C4-2B (cell line): ENCODE measurements around the gene PAQR6.

ENCODE experiments used
- ZFX ChIP-seq: fragments of 450-650 bp; IDR thresholded peaks from 2 replicates; pipeline ENCODE4 v1.6.1; 2017
- TF ChIP-seq, protein P1 (sequence below): fragments of 450-650 bp; conservative IDR thresholded peaks from 2 replicates; pipeline ENCODE4 v1.5.1; 2017; ENCODE audit warnings: mild to moderate bottlenecking

DNA sequence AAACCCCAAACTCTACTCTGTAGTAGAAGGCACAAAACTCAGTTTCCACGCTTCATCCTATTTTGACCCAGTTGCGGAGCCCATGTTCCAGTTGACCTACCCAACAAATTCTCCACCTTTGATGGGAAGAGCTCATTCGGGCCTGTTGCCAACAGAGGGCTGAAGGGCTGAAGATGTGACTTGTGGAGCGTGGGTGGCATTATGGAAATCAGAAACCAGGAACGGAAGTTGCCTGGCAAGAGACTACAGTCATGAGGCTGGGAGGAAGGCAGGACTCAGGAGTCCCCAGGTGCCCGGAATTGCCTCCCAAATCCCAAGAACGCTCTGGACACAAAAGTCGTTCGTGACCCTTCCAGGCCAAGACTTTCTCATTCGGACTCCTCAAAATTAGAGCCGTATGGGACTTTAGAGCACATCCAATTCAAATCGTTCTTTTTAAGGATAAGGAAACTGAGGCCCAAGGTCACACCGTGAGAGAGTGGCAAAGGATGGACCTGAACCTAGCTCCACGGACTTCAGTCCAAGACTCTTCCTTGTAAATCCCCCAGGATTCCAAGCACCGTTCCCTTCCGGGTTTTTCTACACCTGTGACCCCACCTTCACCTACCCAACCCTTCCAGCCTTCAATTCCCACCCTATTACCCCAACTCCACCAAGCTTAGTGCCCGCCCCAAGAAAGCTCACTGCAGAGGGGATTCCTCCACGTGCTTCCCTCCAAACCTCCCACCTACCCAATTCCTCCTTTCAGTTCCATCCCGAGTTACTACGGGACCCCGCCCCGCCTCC is 34.0 kb upstream of the PAQR6 start:
- TF ChIP-seq, protein P1, sequence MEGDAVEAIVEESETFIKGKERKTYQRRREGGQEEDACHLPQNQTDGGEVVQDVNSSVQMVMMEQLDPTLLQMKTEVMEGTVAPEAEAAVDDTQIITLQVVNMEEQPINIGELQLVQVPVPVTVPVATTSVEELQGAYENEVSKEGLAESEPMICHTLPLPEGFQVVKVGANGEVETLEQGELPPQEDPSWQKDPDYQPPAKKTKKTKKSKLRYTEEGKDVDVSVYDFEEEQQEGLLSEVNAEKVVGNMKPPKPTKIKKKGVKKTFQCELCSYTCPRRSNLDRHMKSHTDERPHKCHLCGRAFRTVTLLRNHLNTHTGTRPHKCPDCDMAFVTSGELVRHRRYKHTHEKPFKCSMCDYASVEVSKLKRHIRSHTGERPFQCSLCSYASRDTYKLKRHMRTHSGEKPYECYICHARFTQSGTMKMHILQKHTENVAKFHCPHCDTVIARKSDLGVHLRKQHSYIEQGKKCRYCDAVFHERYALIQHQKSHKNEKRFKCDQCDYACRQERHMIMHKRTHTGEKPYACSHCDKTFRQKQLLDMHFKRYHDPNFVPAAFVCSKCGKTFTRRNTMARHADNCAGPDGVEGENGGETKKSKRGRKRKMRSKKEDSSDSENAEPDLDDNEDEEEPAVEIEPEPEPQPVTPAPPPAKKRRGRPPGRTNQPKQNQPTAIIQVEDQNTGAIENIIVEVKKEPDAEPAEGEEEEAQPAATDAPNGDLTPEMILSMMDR, result no peak
- no peak for TF ChIP-seq ZFX
